ENCODE results near the gene NOX5. TPM values are rescaled to one million over a fixed set of nuclear protein-coding genes. Genes with fewer than 3 reads are reported as not detected.

Gene NOX5
- total RNA-seq, 2 donors from 2014 or later = 0.54 to 0.92 TPM

GRCh38 chr15:69070396-69070795, 55.9 kb downstream of the NOX5 start:
- Histone ChIP-seq H3K4me1 (ENCODE audit: control insufficient read depth in 1 of 2, low read depth in 2 of 2) (peaks cover 0 to 6% of the 10 kb centered on the region in 2 donors), H3K4me3 (no peak overlapping the region), H3K36me3 (no peaks in the 10 kb centered on the region), H3K27ac (no peak overlapping the region), H3K9me3 (no peaks in the 10 kb centered on the region), H3K27me3 (replicated peaks; ENCODE audit: insufficient read depth) (no peaks in the 10 kb centered on the region)
- ATAC-seq (ENCODE audit: insufficient number of reproducible peaks, low FRiP score, low read depth) = no peak
- TF ChIP-seq CTCF (IDR thresholded peaks at IDR 0.05) = no peak
- no peak for DNase-seq (ENCODE audit: low spot score)

DNA sequence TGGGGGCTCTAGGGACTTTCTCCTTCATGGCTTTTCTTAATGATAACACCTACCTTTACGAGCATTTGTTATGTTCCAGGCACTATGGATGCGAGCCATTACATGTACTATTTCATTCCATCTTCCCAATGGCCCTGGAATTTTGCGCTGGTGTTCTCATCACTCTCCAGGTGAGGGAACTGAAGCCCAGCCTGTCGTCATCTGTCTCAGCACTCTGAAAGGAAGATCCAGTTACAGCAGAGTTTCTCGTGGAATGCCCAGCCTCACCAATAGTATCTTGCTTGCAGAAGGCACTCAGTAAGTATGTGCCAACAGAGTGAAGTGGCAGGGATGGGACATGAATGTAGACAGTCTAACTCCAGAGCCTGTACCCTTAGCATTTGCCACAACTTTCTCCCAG, 56.8 kb downstream of the NOX5 start:
- TF ChIP-seq CTCF (IDR thresholded peaks at IDR 0.05) = no peak
- Histone ChIP-seq H3K9me3 (no peaks in the 10 kb centered on the region), H3K27ac (no peak overlapping the region), H3K36me3 (no peaks in the 10 kb centered on the region), H3K4me1 (ENCODE audit: control insufficient read depth in 1 of 2, low read depth in 2 of 2) (peaks cover 0 to 6% of the 10 kb centered on the region in 2 donors), H3K4me3 (no peak overlapping the region), H3K27me3 (replicated peaks; ENCODE audit: insufficient read depth) (no peaks in the 10 kb centered on the region)
- ATAC-seq (ENCODE audit: insufficient number of reproducible peaks, low FRiP score, low read depth) (no peak), DNase-seq (ENCODE audit: low spot score) (no peak)

GRCh38 chr15:69072906-69073305, 58.4 kb downstream of the NOX5 start:
- DNase-seq (ENCODE audit: low spot score) = no peak
- Histone ChIP-seq H3K27me3 (replicated peaks; ENCODE audit: insufficient read depth) (no peaks in the 10 kb centered on the region), H3K36me3 (no peaks in the 10 kb centered on the region), H3K4me1 (ENCODE audit: control insufficient read depth in 1 of 2, low read depth in 2 of 2) (peaks cover 0 to 6% of the 10 kb centered on the region in 2 donors), H3K4me3 (no peak overlapping the region), H3K27ac (no peak overlapping the region), H3K9me3 (no peaks in the 10 kb centered on the region)
- ATAC-seq (ENCODE audit: insufficient number of reproducible peaks, low FRiP score, low read depth) = no peak
- no peak for TF ChIP-seq CTCF (IDR thresholded peaks at IDR 0.05)

- H3K27ac ChIP-seq = no peak overlapping the region
Observed at GRCh38 chr15:69074001-69074842, 59.7 kb downstream of the NOX5 start.

DNA sequence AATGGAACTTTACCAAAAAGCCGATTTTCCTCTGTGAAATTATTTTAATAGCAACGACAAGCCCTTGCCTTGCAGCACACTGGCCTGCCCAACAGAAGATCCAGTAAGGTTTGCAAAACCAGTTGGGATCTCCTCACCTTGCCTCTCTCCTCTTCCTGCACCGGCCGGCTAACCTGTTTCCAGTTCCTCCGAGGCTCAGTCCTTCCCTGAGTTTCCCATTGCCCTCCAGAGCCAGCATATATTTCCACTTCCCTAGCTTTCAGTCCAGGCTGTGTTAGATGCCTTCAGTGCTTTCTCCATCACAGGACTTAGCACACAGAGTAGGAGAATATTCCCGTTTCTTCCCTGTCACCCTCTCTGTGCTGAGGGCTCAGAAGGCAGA, 60.3 kb downstream of the NOX5 start:
- ATAC-seq (ENCODE audit: insufficient number of reproducible peaks, low FRiP score, low read depth) (no peak), DNase-seq (ENCODE audit: low spot score) (no peak)
- Histone ChIP-seq H3K9me3 (no peaks in the 10 kb centered on the region), H3K4me1 (ENCODE audit: control insufficient read depth in 1 of 2, low read depth in 2 of 2) (peaks cover 0 to 6% of the 10 kb centered on the region in 2 donors), H3K27me3 (replicated peaks; ENCODE audit: insufficient read depth) (no peaks in the 10 kb centered on the region), H3K36me3 (no peaks in the 10 kb centered on the region), H3K27ac (no peak overlapping the region), H3K4me3 (peak overlapping the region; percentile 74)
- TF ChIP-seq CTCF (IDR thresholded peaks at IDR 0.05) = no peak

More at GRCh38 chr15:69074001-69074842, 59.7 kb downstream of the NOX5 start:
- DNase-seq (ENCODE audit: low spot score) (no peak), ATAC-seq (ENCODE audit: insufficient number of reproducible peaks, low FRiP score, low read depth) (no peak)
- no peaks in the 10 kb centered on the region for H3K9me3 ChIP-seq
- H3K4me1 ChIP-seq (ENCODE audit: control insufficient read depth in 1 of 2, low read depth in 2 of 2) = peaks cover 0 to 6% of the 10 kb centered on the region in 2 donors
- H3K4me3 ChIP-seq = peak overlapping the region; percentile 74
- no peaks in the 10 kb centered on the region for H3K36me3 ChIP-seq
- H3K27me3 ChIP-seq (replicated peaks; ENCODE audit: insufficient read depth) = no peaks in the 10 kb centered on the region
- no peak for TF ChIP-seq CTCF (IDR thresholded peaks at IDR 0.05)
